HG03159 (cell line): ENCODE data around the gene ITGA11.

ENCODE experiments used
- ATAC-seq: cut with Tn5 transposase; IDR thresholded peaks from one replicate; pipeline ENCODE4 v1.9.1; 2021; ENCODE audit warnings: mild to moderate bottlenecking, moderate library complexity; ENCODE audit not compliant: unreplicated experiment

The ITGA11 gene

GRCh38 chr15:68364028-68364659 is 67.8 kb downstream of the ITGA11 start:
- ATAC-seq = no peak

- no peak for ATAC-seq
These were observed 68.6 kb downstream of the ITGA11 start for GRCh38 chr15:68363353-68363752.

- no peak for ATAC-seq
These were observed 69.3 kb downstream of the ITGA11 start for GRCh38 chr15:68362537-68363126.

- ATAC-seq = no peak
These were observed 71.2 kb downstream of the ITGA11 start for GRCh38 chr15:68360721-68361120.

GRCh38 chr15:68356778-68357177 is 75.2 kb downstream of the ITGA11 start:
- no peak for ATAC-seq

GRCh38 chr15:68354923-68355322 is 77.0 kb downstream of the ITGA11 start:
- no peak for ATAC-seq

- ATAC-seq = no peak
These were observed 77.7 kb downstream of the ITGA11 start for GRCh38 chr15:68354268-68354667.

GRCh38 chr15:68353421-68354135 is 78.4 kb downstream of the ITGA11 start:
- ATAC-seq = no peak

- ATAC-seq = no peak
These were observed 79.4 kb downstream of the ITGA11 start for GRCh38 chr15:68352401-68353062.

- ATAC-seq = no peak
These were observed 82.8 kb downstream of the ITGA11 start for GRCh38 chr15:68349151-68349550.

- ATAC-seq = no peak
These were observed 83.4 kb downstream of the ITGA11 start for GRCh38 chr15:68348606-68349005.

GRCh38 chr15:68348081-68348480 is 83.9 kb downstream of the ITGA11 start:
- no peak for ATAC-seq

GRCh38 chr15:68347392-68347791 is 84.6 kb downstream of the ITGA11 start:
- no peak for ATAC-seq

GRCh38 chr15:68346979-68347378 is 85.0 kb downstream of the ITGA11 start:
- no peak for ATAC-seq

- ATAC-seq = no peak
These were observed 86.5 kb downstream of the ITGA11 start for GRCh38 chr15:68345481-68345880.

GRCh38 chr15:68344600-68344999 is 87.4 kb downstream of the ITGA11 start:
- no peak for ATAC-seq

GRCh38 chr15:68343579-68344225 is 88.3 kb downstream of the ITGA11 start:
- no peak for ATAC-seq

- ATAC-seq = no peak
These were observed 89.9 kb downstream of the ITGA11 start for GRCh38 chr15:68341760-68342725.

- ATAC-seq = no peak
These were observed 91.0 kb downstream of the ITGA11 start for GRCh38 chr15:68340726-68341671.
